ENCODE data around the gene RDH11. TPM values are rescaled to one million over a fixed set of nuclear protein-coding genes. Genes with fewer than 3 reads are reported as not detected.

Gene RDH11, protein sequence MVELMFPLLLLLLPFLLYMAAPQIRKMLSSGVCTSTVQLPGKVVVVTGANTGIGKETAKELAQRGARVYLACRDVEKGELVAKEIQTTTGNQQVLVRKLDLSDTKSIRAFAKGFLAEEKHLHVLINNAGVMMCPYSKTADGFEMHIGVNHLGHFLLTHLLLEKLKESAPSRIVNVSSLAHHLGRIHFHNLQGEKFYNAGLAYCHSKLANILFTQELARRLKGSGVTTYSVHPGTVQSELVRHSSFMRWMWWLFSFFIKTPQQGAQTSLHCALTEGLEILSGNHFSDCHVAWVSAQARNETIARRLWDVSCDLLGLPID
- total RNA-seq: 50.4 TPM
- long read RNA-seq, transcript RDH11-201 (7 exons, 2,588 nt): major isoform, 78 of 95 reads
- long read RNA-seq, partial matches to known transcripts: 4 of 95 reads
- long read RNA-seq, other reads (novel, unspliced or antisense): 9 of 95 reads

DNA sequence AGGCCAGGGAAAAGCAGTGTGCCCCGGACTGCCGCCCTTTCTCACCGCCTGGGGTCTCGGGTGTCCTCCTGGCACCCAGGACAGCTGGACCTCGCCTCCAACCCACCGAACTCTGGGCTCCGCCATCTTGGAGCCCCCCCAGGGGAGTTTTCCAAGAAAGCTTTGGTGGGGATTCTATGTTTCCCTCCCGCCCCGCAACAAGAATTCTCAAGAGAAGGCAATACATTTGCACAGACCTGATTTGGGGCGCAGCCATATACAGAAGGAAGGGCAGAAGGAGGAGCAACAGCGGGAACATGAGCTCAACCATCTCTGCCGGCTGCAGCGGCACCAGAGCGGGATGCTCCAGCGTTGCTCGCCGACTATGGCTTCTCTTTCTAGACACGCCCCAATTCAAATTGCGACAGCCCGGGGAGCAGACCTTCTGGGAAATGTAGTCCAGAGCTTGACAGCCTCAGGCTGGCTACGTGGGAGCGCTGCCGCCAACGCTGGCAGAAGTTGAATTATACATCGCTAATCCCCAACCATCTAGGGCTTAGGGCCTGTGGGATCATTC lies at the start of gene RDH11:
Gene RDH11, minus strand, starts transcription at position 371 of the 556 bp plus-strand sequence. Its CDS starts 61 bp downstream, at position 310.
- no peaks in the 10 kb centered on the region for H3K27me3 ChIP-seq (ENCODE audit: low read depth)
- intact Hi-C loops (cut with DNase I): no loop called here
- peak; percentile 97 to 99 for ATAC-seq

DNA sequence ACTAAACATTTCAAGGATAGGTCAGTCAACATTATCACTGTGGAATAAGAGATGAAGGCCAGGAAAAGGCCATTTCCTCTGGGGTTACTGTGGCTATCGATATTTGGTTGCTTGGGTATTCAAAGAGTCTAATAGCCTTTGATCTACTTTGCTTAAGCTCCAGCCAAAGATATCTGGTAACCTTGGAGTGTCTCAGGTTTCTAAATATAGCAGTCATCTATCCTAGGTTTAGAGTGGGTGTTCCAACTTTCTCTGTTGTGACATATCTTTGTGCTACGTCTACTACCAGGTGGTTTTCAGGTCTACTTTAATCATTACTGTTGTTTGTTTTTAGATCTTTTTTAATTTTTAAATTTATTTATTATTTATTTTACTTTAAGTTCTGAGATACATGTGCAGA lies 48.5 kb upstream of the RDH11 start:
- Histone ChIP-seq H3K27ac (no peak overlapping the region), H3K36me3 (peaks cover 21% of the 10 kb centered on the region), H3K4me3 (no peak overlapping the region), H3K4me1 (no peaks in the 10 kb centered on the region), H3K9me3 (no peaks in the 10 kb centered on the region), H3K27me3 (ENCODE audit: low read depth) (no peaks in the 10 kb centered on the region)
- intact Hi-C loops (cut with DNase I): no loop called here
- no peak for ATAC-seq
- no peak for DNase-seq
- TF ChIP-seq, protein P1, sequence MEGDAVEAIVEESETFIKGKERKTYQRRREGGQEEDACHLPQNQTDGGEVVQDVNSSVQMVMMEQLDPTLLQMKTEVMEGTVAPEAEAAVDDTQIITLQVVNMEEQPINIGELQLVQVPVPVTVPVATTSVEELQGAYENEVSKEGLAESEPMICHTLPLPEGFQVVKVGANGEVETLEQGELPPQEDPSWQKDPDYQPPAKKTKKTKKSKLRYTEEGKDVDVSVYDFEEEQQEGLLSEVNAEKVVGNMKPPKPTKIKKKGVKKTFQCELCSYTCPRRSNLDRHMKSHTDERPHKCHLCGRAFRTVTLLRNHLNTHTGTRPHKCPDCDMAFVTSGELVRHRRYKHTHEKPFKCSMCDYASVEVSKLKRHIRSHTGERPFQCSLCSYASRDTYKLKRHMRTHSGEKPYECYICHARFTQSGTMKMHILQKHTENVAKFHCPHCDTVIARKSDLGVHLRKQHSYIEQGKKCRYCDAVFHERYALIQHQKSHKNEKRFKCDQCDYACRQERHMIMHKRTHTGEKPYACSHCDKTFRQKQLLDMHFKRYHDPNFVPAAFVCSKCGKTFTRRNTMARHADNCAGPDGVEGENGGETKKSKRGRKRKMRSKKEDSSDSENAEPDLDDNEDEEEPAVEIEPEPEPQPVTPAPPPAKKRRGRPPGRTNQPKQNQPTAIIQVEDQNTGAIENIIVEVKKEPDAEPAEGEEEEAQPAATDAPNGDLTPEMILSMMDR (IDR thresholded peaks at IDR 0.05): no peak

More for the DNA sequence above, at the start of gene RDH11:
- H3K4me1 ChIP-seq: peaks cover 12% of the 10 kb centered on the region
- TF ChIP-seq, protein P1 (IDR thresholded peaks at IDR 0.05): no peak
- DNase-seq: peak; percentile 90
- peak within 1 kb of the TSS; percentile 71 for H3K4me3 ChIP-seq
- peaks cover 21% of the 10 kb centered on the region for H3K36me3 ChIP-seq
- H3K27ac ChIP-seq: peak within 1 kb of the TSS; percentile 73
- H3K9me3 ChIP-seq: no peaks in the 10 kb centered on the region

DNA sequence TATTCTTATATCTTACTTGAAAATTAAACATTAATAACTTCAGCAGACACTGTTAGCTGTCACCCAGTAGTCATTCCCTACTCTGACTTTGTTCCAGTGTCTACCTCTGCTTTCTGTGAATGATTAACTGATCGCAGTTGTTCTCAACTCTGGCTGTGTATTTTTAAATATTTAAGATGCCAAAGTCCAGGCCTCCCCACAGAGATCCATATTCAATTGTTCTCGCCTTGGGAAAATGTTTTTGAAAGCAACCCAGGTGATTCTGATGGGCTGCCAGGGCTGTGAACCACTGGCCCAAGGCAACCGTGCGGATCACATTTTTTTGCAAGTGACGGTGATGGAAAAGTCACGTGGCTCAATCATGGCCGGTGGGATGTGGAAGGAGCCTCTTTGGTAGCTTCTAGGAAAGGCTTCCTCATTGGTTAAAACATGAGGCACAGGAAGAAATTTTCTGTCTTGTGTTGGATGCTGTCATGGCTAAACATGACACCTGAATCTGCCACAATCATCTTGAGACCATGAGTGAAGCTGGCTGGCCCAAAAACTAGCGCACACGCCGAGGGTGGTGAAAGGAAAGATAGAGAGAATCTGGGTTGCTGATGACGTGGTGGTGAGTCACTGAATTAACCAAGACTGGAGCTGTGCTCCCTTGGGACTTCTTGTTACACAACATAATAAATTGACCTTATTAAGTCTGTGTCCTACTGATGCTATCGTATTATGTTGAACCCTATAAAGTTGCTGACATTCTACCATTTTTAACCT lies 43.4 kb upstream of the RDH11 start:
- Histone ChIP-seq H3K27ac (no peak overlapping the region), H3K4me1 (peaks cover 5% of the 10 kb centered on the region), H3K27me3 (ENCODE audit: low read depth) (no peaks in the 10 kb centered on the region), H3K4me3 (no peak overlapping the region), H3K36me3 (no peaks in the 10 kb centered on the region), H3K9me3 (no peaks in the 10 kb centered on the region)
- DNase-seq (no peak), ATAC-seq (peak in 1 of 2 donors; percentile 45)
- intact Hi-C loops (cut with DNase I): no loop called here
- TF ChIP-seq, protein P1 (IDR thresholded peaks at IDR 0.05): no peak

DNA sequence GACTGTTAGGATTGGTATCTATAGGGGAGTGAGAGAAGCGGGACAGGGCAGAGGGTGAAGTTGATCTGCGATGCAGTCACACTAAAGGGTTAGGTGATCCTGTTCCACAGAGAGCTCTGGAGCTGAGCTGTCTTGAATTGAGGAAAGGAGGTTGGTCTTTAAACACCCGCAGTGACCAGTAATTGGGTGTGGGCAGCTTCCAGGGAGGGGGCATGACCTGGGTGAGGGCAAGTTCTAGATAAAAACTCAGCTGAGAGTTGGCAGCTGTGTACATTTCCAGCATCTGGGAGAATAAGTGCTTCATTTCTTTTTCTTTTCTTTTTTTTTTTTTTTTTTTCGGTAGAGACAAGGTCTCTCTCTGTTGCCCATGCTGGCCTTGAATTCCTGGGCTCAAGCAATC lies 41.2 kb upstream of the RDH11 start:
- TF ChIP-seq, protein P1 (IDR thresholded peaks at IDR 0.05): no peak
- no peaks in the 10 kb centered on the region for H3K27me3 ChIP-seq (ENCODE audit: low read depth)
- no peak overlapping the region for H3K27ac ChIP-seq
- no peaks in the 10 kb centered on the region for H3K9me3 ChIP-seq
- no peak for DNase-seq
- intact Hi-C loops (cut with DNase I): no loop called here
- peaks cover 5% of the 10 kb centered on the region for H3K4me1 ChIP-seq
- H3K4me3 ChIP-seq: no peak overlapping the region
- no peaks in the 10 kb centered on the region for H3K36me3 ChIP-seq
- ATAC-seq: no peak

DNA sequence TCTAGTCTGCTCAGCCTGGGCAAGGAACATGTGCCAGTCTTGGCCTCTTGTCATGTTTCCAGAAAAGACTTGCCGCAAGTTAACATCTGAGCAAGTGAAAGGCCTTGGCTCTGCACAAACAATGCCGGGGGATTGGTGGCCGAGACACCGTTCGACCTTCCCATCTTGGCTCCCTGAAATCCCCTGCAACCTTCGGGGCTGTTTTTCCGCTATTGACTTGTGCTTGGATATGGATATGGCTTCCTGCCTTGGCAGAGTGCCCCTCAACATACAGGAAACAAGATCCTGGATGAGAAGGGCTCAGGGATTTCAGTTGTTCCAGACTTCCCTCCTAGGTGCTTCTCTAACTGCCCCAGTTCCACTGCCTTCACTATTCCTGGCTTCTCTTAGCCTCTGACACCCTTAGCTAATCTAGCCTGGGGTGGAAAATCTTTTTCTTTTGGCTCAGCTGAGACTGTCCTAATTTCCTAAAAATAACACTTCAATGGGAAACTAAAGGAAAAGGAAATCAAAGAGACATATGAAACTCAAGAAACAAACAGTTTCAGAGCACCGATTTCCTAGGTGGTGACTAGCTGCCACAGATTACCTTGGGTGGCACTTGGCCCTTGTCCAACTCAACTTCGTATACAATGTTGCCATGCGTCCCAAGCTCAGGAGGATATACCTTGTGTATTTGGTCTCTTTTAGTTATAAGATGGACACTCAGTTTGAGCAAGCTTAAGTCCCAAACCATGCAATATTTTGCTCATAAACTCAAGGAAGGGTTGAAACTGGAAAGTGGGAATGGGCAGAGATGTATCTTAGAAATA lies 40.0 kb upstream of the RDH11 start:
- Histone ChIP-seq H3K9me3 (no peaks in the 10 kb centered on the region), H3K27me3 (ENCODE audit: low read depth) (no peaks in the 10 kb centered on the region), H3K4me3 (no peak overlapping the region), H3K27ac (no peak overlapping the region), H3K36me3 (no peaks in the 10 kb centered on the region), H3K4me1 (peaks cover 5% of the 10 kb centered on the region)
- TF ChIP-seq, protein P1 (IDR thresholded peaks at IDR 0.05): no peak
- no peak for DNase-seq
- ATAC-seq: no peak
- intact Hi-C loops (cut with DNase I): no loop called here
